NCI-H2227 treated with DMSO at 0.1 percent for 48 hours (cell line): ENCODE results near the gene DLGAP1.
"Not testable (repeated sequence)": the region's sequence is repeated elsewhere in the genome, so short reads cannot be mapped to it uniquely, and the experiment has no call there.

ENCODE experiments used
- DNase-seq: peaks from one replicate; lab custom pipeline; 2025; lab: John Stamatoyannopoulos, UW

The DLGAP1 gene

DNA sequence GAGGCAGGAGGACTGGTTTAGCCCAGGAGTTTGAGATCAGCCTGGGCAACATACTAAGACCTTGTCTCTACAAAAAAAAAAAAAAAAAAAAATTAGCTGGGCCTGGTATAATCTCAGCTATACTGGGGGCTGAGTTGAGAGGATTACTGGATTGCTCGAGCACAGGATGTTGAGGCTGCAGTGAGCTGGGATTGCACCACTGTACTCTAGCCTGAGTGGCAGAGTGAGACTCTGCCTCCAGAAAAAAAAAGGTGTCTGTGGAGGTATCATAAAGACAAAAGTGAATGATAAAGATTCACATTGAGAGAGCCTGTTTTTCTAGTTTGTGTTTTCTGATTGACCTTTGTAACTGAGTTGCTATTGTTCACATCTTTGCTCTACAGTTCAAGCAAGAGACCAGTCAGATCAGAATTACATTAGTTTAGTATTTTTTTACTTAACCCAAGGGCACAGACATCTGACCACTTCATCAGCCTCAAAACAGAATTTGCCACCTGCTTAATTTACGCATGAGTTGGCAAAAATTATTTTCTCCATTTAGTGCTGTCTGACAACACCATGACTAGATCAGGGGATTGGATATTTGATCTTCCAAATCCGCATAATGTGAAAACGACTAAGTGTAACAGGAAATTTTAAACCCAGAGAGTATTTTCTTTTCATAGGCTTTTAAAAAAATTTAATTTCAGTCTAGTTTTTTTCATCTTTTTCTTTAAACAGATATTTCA, 734.1 kb downstream of the DLGAP1 start:
- DNase-seq = no peak

DNA sequence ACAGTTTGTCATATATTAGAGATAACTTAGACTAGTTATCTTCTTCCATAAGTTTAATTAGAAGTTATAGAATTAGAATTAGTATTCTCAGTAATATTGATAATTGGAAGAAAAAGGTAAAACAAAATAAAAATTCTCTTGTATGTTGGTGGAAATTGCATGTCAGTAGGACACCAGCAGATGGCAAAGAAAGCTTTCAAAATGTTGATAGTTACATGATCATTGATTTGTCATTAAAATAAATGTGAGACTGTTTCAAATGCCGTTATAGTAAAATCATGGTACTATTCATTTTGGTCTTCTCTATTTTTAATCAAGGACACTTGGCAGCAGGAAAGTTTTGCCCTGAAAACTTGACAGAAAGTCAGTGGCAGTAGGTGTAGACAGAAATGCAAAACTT, 734.9 kb downstream of the DLGAP1 start:
- DNase-seq = no peak

GRCh38 chr18:3717376-3718025, 737.6 kb downstream of the DLGAP1 start:
- DNase-seq = no peak

- no peak for DNase-seq
Measured at GRCh38 chr18:3716116-3716660, 738.9 kb downstream of the DLGAP1 start.

DNA sequence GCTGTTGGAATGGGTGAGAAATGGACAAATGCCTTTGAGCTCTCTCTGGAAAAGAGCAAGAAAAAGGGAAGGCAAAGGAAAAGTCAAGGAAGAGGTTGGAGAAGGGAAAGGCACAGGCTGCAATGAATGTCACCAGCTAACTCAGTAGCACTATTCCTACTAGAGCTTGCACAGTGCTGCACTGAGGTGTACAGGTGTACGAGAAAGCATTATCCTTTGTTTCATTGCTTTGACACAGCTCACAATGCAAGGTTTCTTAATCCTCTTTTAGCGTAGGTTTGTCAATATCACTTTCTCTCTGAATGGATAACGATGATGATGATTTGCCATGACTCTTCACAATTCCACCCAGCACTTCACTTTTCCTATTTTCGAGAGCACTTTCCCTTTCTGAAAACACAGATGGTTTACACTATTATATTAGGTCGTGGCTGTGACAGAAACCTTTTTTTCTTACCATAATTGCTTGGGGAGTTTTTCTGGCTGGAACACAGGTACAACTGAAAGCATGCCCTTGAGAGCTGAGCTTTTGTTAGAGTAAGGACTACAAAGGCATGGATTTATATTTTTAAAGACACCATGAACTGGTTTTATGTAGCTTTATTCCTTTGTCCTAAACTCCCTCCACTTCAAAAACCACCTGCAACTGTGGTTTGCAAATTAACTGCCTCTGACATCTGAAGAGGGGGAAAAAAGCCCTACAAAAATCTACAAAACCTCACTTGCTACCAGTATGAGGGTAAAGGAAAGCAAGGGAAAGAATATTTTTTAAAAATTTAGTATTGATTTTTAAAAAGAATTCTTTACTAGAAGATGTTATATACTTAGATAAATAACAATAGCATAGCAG, 739.7 kb downstream of the DLGAP1 start:
- DNase-seq = no peak

DNA sequence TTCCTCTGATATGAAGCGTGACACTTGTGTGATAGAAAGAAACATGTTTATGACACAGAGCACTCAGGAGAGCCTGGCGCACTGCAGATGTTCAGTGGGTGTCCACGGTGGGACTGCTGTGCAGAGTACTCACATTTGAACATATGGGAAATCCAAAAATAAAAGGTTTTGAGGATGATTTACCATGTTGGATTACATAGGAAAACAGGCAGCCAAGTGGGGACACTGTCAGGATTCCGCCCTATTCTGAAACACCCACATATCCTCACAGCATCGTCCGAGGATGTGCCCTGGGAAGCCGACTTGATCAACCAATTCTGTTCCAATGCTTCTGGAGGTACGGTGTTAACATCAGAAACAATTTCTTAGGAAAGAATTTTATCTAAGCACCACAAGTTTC, 741.4 kb downstream of the DLGAP1 start:
- DNase-seq = no peak

- DNase-seq = no peak
Measured at GRCh38 chr18:3713166-3713565, 741.9 kb downstream of the DLGAP1 start.

DNA sequence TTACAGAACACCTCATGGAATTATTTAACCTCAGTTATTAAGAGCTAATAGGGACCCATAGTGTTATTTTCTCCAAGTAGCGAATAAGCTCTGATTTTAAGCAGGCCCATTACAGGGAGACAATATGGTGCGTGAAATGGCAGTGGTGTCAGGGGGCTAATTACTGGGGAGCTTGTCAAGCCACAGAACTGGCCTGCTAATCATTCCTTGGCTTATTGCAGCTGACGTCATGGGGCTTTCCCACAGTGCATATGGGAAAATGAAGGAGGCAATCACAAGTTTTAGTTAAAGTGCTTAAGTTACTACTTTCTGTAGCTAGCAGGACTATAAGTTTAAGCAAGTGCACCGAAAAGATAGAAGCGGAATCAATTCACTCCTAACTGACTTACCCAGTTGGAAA, 742.6 kb downstream of the DLGAP1 start:
- DNase-seq = no peak

DNA sequence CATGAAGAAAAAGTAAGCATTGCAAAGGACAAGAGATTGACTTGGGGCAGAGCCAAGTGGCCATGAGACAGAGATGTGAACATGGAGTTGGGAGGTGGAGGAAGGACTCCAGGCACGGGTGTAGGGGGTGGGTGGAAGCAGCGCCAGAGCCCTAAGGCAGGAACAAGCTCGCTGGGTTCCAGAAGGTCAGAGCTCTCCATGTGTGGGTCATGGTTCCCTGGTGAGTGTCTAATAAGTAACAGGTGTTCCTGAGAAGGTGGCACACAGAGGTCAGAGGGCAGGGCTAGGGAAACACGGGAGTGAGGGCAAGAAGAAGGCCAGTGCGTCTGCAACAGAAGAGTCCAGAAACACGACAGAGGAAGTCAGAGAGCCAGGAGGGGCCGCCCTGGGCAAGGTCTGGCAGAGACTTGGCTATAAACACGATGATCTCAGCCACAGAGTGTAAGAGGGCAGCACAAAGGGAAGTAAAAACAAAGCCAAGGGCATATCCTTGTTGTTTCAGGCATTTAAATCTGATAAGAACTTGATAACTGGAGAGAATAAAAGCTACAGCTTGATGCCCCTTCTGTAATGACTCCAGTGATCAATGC, 744.3 kb downstream of the DLGAP1 start:
- DNase-seq = no peak

- no peak for DNase-seq
Measured at GRCh38 chr18:3709205-3709604, 745.9 kb downstream of the DLGAP1 start.

DNA sequence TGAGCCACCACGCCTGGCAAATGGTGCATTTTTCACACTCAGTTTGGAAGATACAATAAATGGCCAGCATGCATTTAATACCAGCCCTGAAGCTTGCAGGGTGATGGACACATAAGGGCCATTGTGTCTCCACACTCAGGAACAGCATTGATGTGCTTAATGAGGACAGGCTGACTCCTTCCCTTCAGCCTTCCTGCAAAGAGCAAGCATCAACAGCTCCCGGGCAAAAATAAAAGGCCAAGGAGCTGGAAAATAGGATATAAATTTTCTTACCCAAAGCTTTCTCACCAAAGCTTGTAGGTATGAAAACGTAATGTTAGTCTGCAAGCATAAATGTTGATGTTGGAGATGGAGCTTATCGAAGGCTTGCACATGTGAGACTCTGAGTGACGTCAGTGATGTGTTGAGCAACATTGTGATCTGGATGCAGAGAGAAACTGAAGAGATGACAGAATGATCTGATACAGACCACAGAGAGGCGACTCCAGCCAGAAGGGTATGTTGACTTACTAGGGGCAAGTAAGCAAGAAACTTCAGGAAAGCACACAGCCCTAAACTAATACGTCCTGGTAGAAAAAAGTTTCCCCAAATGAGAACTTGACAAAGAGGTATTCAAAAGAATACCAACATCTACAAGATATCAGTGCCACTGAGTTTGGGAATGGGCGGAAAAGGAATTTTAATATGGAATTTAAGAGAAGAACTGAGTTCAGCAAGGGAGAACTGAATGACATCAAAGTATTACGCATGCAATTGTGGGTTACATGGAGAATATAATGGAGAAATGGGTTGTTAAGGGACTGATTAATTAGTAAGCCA, 748.6 kb downstream of the DLGAP1 start:
- DNase-seq = no peak

GRCh38 chr18:3704556-3705344, 750.4 kb downstream of the DLGAP1 start:
- no peak for DNase-seq

DNA sequence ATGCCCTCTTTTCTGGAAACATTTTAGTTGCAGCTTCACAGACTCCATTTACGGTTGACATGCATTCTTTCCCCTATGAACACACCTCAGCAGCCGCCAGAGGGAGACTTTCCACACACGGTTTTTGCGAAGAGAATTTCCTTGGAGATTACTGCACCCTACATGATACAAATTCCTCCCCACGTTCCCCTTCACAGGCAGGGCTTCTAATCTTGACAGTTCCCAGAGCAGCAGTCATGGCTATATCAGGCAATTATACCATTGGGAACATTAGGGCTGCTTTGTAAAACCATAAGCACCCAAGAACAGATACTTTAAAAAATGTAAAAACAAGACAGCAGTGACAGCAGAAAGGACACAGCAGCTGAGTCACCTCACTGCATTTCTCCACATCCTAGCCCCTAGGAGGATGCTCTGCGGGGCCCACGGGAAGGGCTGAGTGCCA, 751.4 kb downstream of the DLGAP1 start:
- no peak for DNase-seq

DNA sequence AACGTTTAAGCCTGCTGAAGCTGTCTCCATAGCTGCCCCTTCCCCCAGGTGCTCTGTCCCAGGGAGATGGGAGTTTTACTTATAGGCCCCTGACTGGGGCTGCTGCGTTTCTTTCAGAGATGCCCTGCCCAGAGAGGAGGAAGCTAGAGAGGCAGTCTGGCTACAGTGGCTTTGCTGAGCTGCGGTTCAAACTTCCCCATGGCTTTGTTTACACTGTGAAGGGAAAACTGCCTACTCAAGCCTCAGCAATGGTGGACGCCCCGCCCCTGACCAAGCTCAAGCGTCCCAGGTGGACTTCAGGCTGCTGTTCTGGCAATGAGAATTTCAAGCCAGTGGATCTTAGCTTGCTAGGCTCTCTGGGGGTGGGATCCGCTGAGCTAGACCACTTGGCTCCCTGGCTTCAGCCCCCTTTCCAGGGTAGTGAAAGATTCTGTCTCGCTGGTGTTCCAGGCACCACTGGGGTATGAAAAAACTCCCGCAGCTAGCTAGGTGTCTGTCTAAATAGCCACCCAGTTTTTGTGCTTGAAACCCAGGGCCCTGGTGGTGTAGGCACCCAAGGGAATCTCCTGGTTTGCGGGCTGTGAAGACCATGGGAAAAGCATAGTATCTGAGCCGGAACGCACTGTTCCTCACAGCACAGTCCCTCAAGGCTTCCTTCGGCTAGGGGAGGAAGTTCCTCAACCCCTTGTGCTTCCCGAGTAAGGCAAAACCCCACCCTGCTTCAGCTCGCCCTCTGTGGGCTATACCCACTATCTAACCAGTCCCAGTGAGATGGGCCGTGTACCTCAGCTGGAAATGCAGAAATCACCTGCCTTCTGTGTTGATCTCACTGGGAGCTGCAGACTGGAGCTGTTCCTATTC, 755.2 kb downstream of the DLGAP1 start:
- not testable (repeated sequence) for DNase-seq

GRCh38 chr18:3694030-3694778, 760.9 kb downstream of the DLGAP1 start:
- not testable (repeated sequence) for DNase-seq

- no peak for DNase-seq
Measured at GRCh38 chr18:3693410-3693809, 761.7 kb downstream of the DLGAP1 start.

DNA sequence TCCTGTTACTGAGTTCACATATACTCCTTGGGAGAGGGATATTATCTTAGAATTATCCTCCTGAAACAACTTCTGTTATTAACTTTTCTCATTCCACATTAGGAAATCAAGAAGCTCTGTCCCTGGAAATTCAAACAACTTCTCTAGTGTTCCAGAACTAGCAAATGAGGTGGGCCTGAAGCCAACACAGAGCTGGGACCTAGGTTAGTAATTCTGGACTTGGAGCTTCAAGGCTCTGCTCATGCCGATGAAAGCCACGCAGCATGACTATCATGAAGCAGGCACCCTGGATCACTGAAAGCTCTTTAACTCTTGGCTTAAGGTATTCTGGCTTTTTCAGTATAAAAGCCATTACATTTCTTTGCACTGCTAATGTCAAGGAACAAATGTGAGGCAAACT, 762.4 kb downstream of the DLGAP1 start:
- no peak for DNase-seq

DNA sequence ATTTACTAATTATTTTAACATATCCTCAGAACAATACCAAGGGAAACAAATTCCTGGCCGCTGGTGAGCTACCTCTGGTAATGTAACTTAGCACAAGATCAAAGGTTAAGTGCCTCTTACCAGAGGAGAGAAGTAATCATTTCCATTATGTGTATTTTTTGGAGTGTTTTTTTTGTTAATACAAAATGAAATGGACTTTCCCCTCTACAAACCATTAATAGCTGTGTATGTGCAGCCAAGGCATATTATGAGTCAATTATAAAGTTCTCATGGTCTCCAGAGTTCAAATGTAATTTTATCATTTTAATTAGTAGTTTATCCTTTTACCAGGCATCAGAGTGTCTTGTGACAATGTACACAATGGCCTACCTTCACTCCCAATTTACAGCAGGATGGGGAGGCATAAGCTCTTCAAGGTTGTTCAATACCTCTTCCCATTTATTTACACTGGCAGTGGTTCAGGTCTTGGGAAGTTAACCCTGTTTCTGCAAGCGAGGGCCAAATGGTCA, 762.9 kb downstream of the DLGAP1 start:
- DNase-seq = no peak

GRCh38 chr18:3691705-3692104, 763.4 kb downstream of the DLGAP1 start:
- DNase-seq = no peak
